Measurements from ENCODE around the gene TNFAIP2. TPM values are rescaled to one million over a fixed set of nuclear protein-coding genes. Genes with fewer than 3 reads are reported as not detected.

Gene TNFAIP2
- total and polyA plus RNA-seq, 2 of the 4 experiments (the other 2 are of a cell fraction): 6.3 to 9.6 TPM

GRCh38 chr14:103084021-103084919 lies 39.0 kb upstream of the TNFAIP2 start, which contains the start of gene LBHD2:
LBHD2 (plus strand) TSS chr14:103084210; CDS start chr14:103086013, 1,803 bp downstream.
- peak within 1 kb of the TSS; percentile 61 for H2AK9ac ChIP-seq (replicated peaks; ENCODE audit: low read depth, low read length, poor library complexity)
- peak within 1 kb of the TSS; percentile 74 for H3K4me2 ChIP-seq (ENCODE audit: low read depth, low read length)
- peak within 1 kb of the TSS; percentile 5; the same call in 1 of the 2 replicates for H3K4me3 ChIP-seq (ENCODE audit: insufficient read depth, low read depth, low read length)
- intact Hi-C loops (cut with micrococcal nuclease): no loop called here
- H3K23ac ChIP-seq (ENCODE audit: low read depth, low read length): no peak within 1 kb of the TSS
- H3K4ac ChIP-seq (ENCODE audit: low read depth, low read length): no peak within 1 kb of the TSS
- H2BK20ac ChIP-seq (ENCODE audit: low read depth, low read length): no peak within 1 kb of the TSS
- no peak within 1 kb of the TSS for H3K18ac ChIP-seq (ENCODE audit: low read depth, low read length)
- peaks cover 2% of the 10 kb centered on the region; the same call in 1 of the 2 replicates for H3K9me3 ChIP-seq (ENCODE audit: control insufficient read depth, insufficient read depth, low read length)
- ChIA-PET POLR2A (ENCODE audit: unreplicated experiment) (no interaction called here), CTCF (no interaction called here)
- TF ChIP-seq MXI1 (IDR thresholded peaks at IDR 0.05; ENCODE audit: borderline replicate concordance, low read depth, low read length): no peak
- no peak for TF ChIP-seq USF2 (IDR thresholded peaks at IDR 0.05; ENCODE audit: low read depth, low read length)
- TF ChIP-seq ELK1 (IDR thresholded peaks at IDR 0.05; ENCODE audit: borderline replicate concordance, low read depth, low read length): no peak
- no peak for TF ChIP-seq POLR2A (IDR thresholded peaks at IDR 0.05; ENCODE audit: low read depth, low read length)
- no peak for TF ChIP-seq RFX5 (IDR thresholded peaks at IDR 0.05; ENCODE audit: low read depth, low read length)
- TF ChIP-seq RCOR1 (IDR thresholded peaks at IDR 0.05; ENCODE audit: insufficient replicate concordance, low read length): no peak
- TF ChIP-seq CTCF (conservative IDR thresholded peaks at IDR 0.05; ENCODE audit: low read depth, low read length): no peak
- H2BK5ac ChIP-seq (ENCODE audit: low read depth, low read length, poor library complexity, severe bottlenecking): no peak within 1 kb of the TSS
- no peak within 1 kb of the TSS for H3K56ac ChIP-seq (ENCODE audit: extremely low read depth, insufficient read depth, low read length)
- H3K14ac ChIP-seq (replicated peaks; ENCODE audit: low read depth, low read length): no peak within 1 kb of the TSS
- no peak within 1 kb of the TSS for H2BK120ac ChIP-seq (ENCODE audit: low read depth, low read length)
- peak; percentile 17 for DNase-seq
- H3K27me3 ChIP-seq (ENCODE audit: control insufficient read depth, insufficient read depth, low read length): peaks cover 52% of the 10 kb centered on the region
- H3K9me1 ChIP-seq (ENCODE audit: insufficient read depth, low read length): no peaks in the 10 kb centered on the region
- no TSS peak for BruUV-seq (replicated peaks)
- H4K20me1 ChIP-seq (ENCODE audit: insufficient read depth, low read length): no peaks in the 10 kb centered on the region
- no peak within 1 kb of the TSS for H4K5ac ChIP-seq (ENCODE audit: low read depth, low read length)
- no peak within 1 kb of the TSS for H3K9ac ChIP-seq (ENCODE audit: low read depth, low read length)
- no peaks in the 10 kb centered on the region for H3K79me1 ChIP-seq (ENCODE audit: low read depth in 1 of 2, low read length in 2 of 2)
- H3K4me1 ChIP-seq (ENCODE audit: control insufficient read depth, insufficient read depth, low read length): peaks cover 3% of the 10 kb centered on the region; the same call in 1 of the 2 replicates
- H4K8ac ChIP-seq (ENCODE audit: low read depth in 2 of 2, low read length in 2 of 2): no peak within 1 kb of the TSS
- WGBS, 2 experiments (ENCODE audit: extremely low coverage in 2 of 2, insufficient read length in 1 of 2): 49% methylated on average over 5 of the region's 61 CpGs; no CpG with 5 or more reads in 1 of the 2 experiments
- H2AFZ ChIP-seq (replicated peaks; ENCODE audit: low read length, poor library complexity): peak within 1 kb of the TSS; percentile 67
- in situ Hi-C loops (cut with MboI; ENCODE audit: low sequenced_read_pairs): no loop called here
- H3K36me3 ChIP-seq (ENCODE audit: control insufficient read depth, insufficient read depth, low read length): no peaks in the 10 kb centered on the region
- dilution Hi-C loops (cut with HindIII; ENCODE audit: low sequenced_read_pairs, unreplicated experiment): no loop called here
- peak; percentile 93 for ATAC-seq (ENCODE audit: low read depth)
- no peak within 1 kb of the TSS for H2BK15ac ChIP-seq (ENCODE audit: low read depth, low read length)
- no peak within 1 kb of the TSS for H2AK5ac ChIP-seq (ENCODE audit: low read depth, low read length)
- no peak within 1 kb of the TSS for H3K27ac ChIP-seq (ENCODE audit: insufficient read depth, low read length)
- no peak within 1 kb of the TSS for H4K91ac ChIP-seq (ENCODE audit: insufficient read depth, low read depth, low read length)

All from IMR-90 (cell line).